ENCODE results near the gene EFNB3.

DNA sequence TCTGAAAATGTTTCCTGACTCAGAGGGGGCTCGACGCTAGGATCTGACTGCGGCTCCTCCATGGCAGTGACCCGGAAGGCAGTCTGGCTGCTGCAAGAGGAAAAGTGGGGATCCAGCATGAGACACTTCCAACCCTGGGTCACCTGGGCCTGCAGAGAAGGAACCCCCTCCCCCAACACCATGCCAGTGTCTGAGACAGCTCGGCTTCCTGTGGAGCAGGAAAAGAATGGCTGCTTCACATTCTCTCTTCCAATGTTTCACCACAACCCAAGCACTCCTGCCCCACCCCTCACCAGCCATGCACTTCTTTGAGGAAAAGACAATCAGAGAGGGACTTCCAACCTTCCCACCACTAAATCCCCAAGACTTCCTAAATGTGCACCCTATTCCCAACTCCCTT, 28.5 kb upstream of the EFNB3 start:
- TF ChIP-seq ASH2L (IDR thresholded peaks at IDR 0.05; ENCODE audit: borderline replicate concordance, low read depth) (no peak), POLR2AphosphoS5 (IDR thresholded peaks at IDR 0.05; ENCODE audit: low read length) (no peak), NR2F1 (conservative IDR thresholded peaks at IDR 0.05) (no peak), CEBPB (IDR thresholded peaks at IDR 0.05; ENCODE audit: borderline replicate concordance in 1 of 2, low read depth in 2 of 2, low read length in 2 of 2) (no peak)
- TF ChIP-seq, protein P1, sequence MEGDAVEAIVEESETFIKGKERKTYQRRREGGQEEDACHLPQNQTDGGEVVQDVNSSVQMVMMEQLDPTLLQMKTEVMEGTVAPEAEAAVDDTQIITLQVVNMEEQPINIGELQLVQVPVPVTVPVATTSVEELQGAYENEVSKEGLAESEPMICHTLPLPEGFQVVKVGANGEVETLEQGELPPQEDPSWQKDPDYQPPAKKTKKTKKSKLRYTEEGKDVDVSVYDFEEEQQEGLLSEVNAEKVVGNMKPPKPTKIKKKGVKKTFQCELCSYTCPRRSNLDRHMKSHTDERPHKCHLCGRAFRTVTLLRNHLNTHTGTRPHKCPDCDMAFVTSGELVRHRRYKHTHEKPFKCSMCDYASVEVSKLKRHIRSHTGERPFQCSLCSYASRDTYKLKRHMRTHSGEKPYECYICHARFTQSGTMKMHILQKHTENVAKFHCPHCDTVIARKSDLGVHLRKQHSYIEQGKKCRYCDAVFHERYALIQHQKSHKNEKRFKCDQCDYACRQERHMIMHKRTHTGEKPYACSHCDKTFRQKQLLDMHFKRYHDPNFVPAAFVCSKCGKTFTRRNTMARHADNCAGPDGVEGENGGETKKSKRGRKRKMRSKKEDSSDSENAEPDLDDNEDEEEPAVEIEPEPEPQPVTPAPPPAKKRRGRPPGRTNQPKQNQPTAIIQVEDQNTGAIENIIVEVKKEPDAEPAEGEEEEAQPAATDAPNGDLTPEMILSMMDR (IDR thresholded peaks at IDR 0.05 in 2 of 3, conservative IDR thresholded peaks at IDR 0.05 in 1 of 3; ENCODE audit: control insufficient read depth in 2 of 3, extremely low read depth in 1 of 3, insufficient read depth in 1 of 3, low read depth in 3 of 3, low read length in 3 of 3): no peak
